GM19351 (cell line): ENCODE results near the gene DLK2.
"Not testable (repeated sequence)": the region's sequence is repeated elsewhere in the genome, so short reads cannot be mapped to it uniquely, and the experiment has no call there.

Source experiments
- ATAC-seq: cut with Tn5 transposase; IDR thresholded peaks from one replicate; pipeline ENCODE4 v1.9.1; 2021; ENCODE audit warnings: mild to moderate bottlenecking, moderate library complexity; ENCODE audit not compliant: unreplicated experiment

DLK2 gene, protein sequence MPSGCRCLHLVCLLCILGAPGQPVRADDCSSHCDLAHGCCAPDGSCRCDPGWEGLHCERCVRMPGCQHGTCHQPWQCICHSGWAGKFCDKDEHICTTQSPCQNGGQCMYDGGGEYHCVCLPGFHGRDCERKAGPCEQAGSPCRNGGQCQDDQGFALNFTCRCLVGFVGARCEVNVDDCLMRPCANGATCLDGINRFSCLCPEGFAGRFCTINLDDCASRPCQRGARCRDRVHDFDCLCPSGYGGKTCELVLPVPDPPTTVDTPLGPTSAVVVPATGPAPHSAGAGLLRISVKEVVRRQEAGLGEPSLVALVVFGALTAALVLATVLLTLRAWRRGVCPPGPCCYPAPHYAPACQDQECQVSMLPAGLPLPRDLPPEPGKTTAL

DNA sequence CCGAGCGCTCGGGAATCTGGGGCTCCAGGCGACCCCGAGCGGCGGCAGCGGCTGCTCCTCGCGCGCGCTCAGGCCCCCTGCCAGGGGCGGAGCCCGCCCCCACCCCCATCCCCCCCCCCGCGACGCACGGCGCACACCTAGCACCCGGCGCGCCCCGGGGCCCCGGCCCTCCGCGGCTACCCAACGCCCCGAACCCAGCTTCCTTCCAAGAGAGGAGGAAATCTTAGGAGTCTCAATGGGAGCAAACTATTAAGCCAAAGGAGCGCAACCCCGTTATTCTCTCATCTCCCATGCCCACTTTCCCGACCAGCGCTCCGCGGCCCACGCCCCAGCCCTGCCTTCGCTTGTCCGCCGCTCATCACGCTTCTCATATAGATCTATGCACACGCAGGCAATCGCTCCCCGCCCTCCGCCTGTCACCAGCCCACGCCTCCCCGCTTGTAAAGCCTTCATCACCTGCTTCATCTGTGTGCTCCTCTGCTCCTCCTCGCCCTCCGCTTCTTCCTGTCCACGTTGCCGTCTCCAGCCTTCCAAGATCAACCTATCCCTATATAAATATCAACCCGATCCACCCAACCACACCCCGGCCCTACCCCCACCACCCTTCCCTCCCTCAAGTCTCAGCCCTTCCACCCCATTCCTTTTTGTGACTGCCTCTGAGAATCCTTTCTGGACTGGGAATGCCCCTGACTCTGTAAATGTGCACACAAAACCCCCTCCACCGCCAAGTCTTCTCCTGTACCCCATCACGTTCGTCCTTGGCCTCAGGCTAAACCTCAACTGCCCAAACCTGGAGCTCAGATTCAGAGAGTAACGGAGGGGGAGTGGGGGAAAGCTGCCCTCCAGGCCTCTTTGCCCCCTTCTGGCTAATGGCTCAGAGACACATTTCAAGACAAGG is at the start of gene DLK2:
TSS of gene DLK2 (minus strand) at position 18 of the 898 bp plus-strand sequence. CDS start 723 bp downstream, outside the sequence.
- no peak for ATAC-seq

DNA sequence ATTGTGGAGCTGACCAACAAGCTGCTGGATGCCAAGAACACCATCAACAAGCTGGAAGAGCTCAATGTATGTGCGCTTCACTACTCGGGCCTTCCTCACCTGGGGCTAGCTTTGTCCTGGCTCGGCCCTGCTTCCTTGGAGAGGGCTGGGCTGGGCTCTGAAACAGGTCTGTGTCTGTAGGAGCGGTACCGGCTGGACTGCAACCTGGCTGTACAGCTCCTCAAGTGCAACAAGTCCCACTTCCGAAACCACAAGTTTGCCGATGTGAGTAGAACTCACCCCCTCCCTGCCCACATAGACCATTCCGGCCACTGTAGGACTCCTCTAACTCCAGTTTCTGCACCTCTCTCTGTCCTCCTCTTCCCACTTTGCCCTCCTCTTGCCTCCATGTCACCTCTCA is 48.1 kb upstream of the DLK2 start:
- no peak for ATAC-seq

DNA sequence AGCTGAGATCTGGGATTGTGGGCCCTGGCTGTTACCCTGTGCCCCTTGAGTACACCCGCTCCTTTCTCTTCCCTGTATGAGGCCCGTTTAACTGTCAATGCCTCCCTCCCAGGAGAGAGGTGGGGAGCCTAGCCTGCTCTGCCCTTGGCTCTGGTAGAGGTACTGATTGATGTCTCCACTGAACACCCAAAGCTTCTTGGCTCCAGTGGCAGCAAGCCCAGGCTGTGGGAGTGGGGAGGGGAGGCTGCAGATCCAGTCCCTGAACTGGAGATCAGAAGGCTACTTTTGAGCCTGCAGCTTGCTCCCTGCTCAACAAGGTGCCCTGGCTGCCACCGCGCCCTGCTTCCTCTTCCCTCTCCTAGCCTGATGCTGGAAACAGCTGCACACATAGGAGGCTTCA is 47.3 kb upstream of the DLK2 start:
- no peak for ATAC-seq

DNA sequence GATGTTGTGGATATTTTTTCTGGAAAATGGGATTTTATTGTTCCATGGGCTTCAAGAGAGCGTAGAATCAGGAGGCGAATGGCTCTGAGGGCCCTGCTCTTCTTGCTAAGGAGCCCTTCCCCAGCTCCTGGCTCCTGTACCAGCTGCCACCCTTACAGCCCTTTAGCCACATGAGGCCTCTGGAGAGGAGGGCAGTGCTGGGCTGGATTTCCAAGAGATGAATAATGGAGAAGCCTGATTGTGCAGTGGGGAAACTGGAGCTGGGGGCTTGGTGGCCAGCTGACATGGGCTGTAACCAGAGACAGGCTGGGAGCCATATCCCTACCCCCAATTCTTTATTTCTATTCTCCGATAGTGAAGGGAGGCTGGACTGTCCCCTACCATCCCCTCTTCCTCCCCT is 45.6 kb upstream of the DLK2 start:
- no peak for ATAC-seq

DNA sequence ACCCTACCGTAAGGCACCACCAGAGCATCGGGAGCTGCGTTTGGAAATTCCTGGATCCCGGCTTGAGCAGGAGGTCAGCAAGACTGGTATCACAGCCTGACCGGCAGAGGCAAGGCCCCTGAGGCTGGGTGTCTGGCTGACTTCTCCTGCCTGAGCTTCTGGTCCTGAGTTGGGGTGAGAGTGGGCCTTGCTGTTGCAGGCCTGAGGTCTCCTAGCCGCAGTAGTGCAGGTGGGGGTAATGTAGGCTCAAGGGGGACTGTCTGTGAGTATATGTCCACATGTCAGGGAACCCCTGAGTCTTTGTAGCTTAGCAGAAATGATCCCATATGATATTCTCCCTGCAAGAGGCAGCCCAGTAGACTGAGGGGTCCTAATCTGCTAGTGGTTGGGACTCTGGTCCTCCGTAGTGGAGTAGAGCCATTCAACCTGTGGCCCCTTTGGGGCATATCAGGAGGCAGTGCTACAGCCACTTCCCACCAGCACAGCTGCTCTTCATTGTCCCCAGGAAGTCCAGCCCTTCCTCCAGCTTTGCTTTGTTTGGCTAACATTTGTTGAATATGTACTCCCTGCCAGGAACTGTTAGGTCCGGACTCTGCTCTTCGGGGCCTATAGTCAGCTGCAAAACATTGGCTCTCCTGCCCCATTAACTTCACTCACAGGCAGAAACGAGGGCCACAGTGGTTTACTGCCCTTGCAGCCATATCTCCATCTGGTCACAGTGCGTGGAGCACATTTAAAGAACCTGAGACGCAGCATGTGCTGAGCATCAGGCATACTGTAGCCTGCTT is 43.9 kb upstream of the DLK2 start:
- ATAC-seq = no peak

GRCh38 chr6:43498291-43498690 is 42.9 kb upstream of the DLK2 start:
- not testable (repeated sequence) for ATAC-seq

- no peak for ATAC-seq
These were observed 42.3 kb upstream of the DLK2 start for GRCh38 chr6:43497689-43498088.

GRCh38 chr6:43497129-43497396 is 41.7 kb upstream of the DLK2 start:
- no peak for ATAC-seq

DNA sequence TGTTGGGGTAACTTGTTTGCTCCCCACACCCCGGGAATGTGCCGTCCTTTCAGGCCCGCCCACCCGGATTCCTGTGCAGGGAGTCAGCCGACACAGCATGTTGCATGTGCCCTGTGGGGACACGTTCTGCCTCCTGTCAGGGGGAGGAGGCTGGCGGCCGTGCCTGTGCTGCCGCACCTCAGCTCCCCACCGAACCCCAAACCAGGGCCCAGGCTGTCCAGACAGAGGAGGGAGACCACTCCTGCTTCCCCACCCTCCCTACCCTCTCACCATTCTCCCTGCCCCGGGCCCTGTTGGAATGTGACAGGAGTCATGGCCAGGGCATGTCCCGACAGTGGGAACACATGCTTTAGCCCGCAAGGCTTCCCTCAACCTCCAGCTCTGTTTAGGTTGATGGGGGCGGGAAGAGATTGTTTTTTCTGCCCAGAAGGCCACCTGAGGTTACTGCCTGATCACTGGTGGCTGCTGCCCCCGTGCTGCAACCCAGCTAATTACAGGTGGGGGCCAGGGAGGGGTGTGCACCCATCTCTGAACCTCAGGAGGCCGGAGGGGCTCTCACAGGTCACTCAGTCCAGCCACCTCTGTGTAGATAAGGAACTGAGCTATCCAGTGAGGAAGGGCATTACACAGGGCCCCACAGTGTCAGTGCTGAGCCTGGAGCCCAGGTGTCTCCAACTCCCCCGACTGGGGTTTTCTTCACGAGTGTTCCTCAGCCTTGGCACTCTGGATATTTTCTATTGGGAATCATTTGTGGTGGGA is 41.2 kb upstream of the DLK2 start:
- no peak for ATAC-seq

- no peak for ATAC-seq
These were observed 40.1 kb upstream of the DLK2 start for GRCh38 chr6:43495409-43495941.

DNA sequence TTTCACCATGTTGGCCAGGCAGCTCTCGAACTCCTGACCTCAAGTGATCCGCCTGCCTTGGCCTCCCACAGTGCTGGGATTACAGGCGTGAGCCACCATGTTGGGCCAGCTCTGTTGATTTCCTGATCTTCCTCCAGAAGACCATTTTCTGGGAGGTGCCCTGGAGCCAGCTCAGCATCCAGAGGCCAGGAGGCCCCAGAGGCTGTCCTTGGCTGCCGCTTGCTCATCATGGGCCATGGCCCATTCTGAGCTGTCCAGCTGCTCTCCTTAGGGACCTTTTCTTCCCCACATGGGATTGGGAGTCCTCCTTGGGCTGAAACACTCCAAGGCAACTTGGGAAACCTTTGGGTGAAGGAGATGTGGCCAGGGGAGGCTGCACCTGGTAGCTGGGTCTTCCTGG is 39.4 kb upstream of the DLK2 start:
- no peak for ATAC-seq

GRCh38 chr6:43494321-43494720 is 39.0 kb upstream of the DLK2 start:
- no peak for ATAC-seq

- ATAC-seq = no peak
These were observed 38.5 kb upstream of the DLK2 start for GRCh38 chr6:43493833-43494232.

- no peak for ATAC-seq
These were observed 37.9 kb upstream of the DLK2 start for GRCh38 chr6:43493230-43493629.

GRCh38 chr6:43492673-43493072 is 37.3 kb upstream of the DLK2 start:
- ATAC-seq = no peak

GRCh38 chr6:43491750-43492661 is 36.7 kb upstream of the DLK2 start:
- ATAC-seq = no peak

DNA sequence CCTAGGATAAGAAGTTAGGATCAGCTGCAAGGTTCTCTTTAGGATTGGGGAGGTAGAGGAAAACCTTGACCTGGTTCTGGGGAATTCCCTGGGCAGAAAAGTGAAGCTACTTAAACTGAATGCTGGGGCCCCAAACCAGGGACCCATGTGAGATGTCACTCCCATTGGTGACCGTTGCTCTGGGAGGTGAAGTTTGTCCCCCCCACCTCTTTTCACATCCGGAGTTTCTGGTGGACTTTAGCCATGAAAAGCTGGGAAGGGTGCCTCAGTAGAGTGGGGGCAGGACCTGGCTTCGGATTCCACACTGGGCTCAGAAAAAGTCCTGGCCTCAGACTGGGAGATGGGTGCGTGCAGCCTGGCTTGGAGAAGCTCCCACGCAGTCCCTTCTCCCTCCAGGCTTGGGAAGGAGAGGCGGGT is 35.2 kb upstream of the DLK2 start:
- ATAC-seq = no peak

DNA sequence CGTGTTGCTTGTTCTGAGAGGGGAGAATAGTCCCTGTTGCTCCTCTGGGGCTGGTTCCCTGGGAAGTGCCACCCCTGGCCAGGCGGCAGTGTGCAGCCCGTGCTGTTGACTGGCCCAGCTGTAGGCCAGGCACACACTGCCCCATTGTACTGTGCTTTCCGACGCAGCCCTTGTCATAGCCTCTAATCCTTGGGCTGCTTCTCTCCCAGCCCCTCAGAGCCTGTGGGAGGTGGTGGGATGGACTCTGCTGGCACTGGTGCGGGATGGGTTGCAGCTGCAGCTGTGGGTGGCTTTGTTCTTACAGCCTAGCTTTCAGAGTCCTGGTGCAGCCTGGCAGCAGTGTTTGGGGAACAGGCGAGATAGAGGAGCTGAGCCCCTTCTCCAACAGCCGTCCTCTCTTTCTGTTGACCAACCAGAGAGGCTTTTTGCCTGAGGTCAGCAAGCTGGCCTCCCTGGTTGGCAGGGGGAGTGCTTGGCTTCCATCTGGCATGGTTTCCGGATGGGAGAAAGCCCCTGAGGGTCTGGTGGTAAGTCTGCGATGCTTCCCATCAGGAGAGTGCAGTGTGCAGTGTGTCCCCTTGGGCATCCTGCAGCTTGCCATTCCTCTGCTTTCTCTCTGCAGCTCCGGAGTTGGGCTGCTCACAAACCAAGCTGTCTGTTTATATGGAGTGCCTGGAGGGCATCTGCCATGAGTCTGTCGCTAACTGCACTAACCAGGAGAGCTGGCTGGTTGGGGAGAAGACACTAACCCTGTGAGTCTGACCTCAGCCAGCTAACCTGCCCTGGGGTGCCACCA is 34.1 kb upstream of the DLK2 start:
- no peak for ATAC-seq
